Cardiac fibroblast (primary cell): ENCODE data around the gene ZNF593.

Experiments
- DNase-seq, 2 donors: peaks; one replicate each; pipeline versions ENCODE4 v3.0.0 to v3.0.0-alpha.2; 2010; ENCODE audit warnings: low read depth in 2 of 2
- H3K4me3 ChIP-seq, 2 donors: replicated peaks in 1 of 2; 1 replicate in 1 of 2; 2 replicates in 1 of 2; pipeline ENCODE4 v1.5.1; 2011; ENCODE audit warnings: low read depth in 2 of 2, low read length in 2 of 2, mild to moderate bottlenecking in 2 of 2, moderate library complexity in 1 of 2
- CTCF ChIP-seq: IDR thresholded peaks from one replicate; pipeline ENCODE4 v1.5.1; 2011; ENCODE audit warnings: low read depth, mild to moderate bottlenecking, low read length, inconsistent platforms

The ZNF593 gene

DNA sequence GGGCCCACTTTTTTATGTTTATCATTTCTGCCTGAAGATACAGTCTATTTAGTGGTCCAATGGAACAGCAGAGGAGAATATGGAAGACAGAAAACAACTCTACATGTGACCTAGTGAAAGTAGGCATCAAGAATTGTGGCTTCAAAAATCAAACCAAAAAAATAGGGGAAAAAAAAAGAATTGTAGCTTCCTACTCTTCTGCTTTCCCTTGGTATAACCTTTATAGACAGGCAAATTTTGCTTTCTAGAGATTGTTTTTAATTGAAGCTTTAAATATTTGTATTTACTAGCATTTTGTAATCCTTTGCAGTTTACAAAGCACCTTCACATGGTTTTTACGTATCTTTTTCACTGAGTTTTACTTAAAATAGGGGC, 43.8 kb upstream of the ZNF593 start:
- DNase-seq, result no peak
- no peak for TF ChIP-seq CTCF
- H3K4me3 ChIP-seq, result no peak overlapping the region

DNA sequence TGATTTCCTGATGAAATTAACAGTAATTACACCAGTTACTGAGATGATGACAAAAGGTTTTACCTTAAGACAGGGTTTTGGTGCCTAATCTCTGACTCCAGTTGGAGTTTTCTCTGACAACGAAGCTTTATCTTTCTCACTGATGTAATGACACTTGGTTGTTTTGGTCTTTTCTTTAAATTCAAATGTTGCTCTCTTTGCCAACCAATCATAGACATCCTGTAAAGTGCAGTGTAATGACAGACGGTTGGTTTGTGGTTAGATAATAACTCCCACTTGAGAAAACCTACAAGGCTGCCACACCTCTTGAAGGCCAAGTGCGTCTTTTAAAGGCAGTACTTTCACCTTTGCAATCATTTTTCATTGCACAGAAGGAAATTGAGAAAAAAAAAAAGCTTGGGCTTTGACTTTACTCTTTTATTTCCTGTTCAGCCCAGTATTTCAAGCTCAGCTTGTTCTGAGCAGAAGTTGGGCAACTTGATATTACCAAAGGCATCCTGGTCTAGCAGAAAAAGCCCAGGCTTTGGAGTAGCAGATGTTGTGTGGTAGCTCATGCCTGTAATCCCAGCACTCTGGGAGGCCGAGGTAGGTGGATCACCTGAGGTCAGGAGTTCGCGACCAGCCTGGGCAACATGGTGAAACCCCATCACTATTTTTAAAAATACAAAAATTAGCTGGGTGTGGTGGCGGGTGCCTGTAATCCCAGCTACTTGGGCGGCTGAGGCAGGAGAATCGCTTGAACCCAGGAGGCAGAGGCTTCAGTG, 43.2 kb upstream of the ZNF593 start:
- peak; percentile 34 to 60 for DNase-seq
- TF ChIP-seq CTCF, result no peak
- no peak overlapping the region for H3K4me3 ChIP-seq

- no peak overlapping the region for H3K4me3 ChIP-seq
- no peak for TF ChIP-seq CTCF
- DNase-seq, result peak; percentile 20 to 29
Observed at GRCh38 chr1:26127235-26128163, 42.2 kb upstream of the ZNF593 start.

DNA sequence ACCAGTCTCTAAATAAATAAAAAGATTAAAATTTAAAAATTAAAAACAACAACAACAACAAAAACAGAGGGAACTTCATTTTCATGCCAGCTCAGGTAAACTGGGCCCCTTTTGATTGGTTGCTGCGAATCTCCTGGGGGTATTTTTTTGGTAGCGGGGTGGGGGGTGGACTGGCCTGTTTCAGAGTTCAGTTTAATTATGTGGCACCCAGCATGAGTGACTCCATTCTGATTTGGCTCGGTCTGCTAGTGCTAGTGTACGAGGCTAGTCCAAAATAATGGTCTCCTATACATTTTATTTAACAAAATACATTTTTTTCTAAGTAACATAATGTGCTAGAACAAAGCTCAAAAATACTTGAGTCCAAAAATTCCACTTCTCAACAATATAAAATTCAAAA, 39.9 kb upstream of the ZNF593 start:
- DNase-seq, result no peak
- no peak for TF ChIP-seq CTCF
- H3K4me3 ChIP-seq, result no peak overlapping the region

DNA sequence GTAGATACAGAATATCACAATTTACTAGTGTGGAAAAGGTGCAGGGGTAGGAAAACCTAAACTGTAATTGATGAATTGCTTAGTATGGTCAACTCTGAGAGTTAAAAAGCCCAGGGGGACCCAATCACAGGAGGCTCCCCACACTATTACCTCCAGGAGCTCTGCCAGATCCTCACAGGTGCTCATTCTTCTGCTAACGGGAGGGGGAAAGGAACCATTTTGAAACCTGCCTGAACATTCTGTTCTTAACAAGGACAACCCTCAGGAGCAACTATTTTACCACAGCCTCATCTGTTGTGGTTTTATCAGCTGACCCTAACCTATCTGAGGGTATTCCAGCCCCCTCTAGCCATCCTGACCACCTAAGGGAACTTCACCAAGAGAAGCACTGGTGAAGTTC, 39.0 kb upstream of the ZNF593 start:
- H3K4me3 ChIP-seq, result no peak overlapping the region
- no peak for TF ChIP-seq CTCF
- no peak for DNase-seq

- no peak for TF ChIP-seq CTCF
- H3K4me3 ChIP-seq, result no peak overlapping the region
- peak in 1 of 2 donors; percentile 18 for DNase-seq
Observed at GRCh38 chr1:26132128-26132833, 37.4 kb upstream of the ZNF593 start.
